Erythroblast (primary cell): ENCODE measurements around the gene DPEP3.
"Not testable (repeated sequence)": the region's sequence is repeated elsewhere in the genome, so short reads cannot be mapped to it uniquely, and the experiment has no call there.

Experiments
- DNase-seq, 2 experiments: peaks; one replicate each; lab custom pipeline; 2025; lab: John Stamatoyannopoulos, UW
- GATA1 ChIP-seq: IDR thresholded peaks from 2 replicates; pipeline ENCODE4 v1.6.1; 2011; ENCODE audit warnings: low read depth, mild to moderate bottlenecking, control low read depth, low read length, moderate library complexity
- POLR2A ChIP-seq: IDR thresholded peaks from 2 replicates; pipeline ENCODE4 v1.6.1; 2011; ENCODE audit warnings: mild to moderate bottlenecking, low read length

Gene DPEP3

DNA sequence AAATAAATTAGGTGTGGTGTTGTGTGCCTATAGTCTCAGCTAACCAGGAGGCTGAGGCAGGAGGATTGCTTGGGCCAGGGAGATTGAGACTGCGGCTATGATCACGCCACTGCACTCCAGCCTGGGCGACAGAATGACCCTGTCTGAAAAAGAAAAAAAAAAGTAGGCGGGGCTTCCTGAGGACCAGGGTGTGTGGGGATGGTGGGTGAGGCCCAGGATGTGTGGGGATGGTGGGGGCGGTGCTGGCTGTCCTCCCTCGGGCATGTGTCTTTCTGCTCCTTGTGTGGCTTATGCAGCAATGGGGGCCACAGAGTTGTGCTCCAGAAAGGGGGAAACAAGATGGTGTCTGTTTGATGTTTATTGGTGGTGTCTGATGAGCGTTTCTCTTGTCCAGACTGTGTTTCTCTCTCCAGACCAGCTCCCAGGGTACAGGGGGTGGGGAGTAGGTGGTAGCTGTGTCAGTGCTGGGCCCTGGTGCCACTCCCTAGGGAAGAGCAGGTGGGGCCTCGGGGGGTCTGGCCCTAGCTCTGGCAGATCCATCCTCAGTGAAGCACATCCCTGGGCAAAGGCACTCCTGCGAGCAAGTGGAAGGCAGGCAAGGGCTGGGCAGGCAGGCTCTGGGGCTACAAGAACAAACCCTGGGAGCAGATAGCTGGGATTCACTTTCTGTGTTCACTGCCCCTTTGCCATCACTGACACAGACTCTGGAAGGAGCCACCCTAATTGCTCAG lies 38.7 kb downstream of the DPEP3 start:
- TF ChIP-seq POLR2A (no peak), GATA1 (no peak)
- no peak for DNase-seq

DNA sequence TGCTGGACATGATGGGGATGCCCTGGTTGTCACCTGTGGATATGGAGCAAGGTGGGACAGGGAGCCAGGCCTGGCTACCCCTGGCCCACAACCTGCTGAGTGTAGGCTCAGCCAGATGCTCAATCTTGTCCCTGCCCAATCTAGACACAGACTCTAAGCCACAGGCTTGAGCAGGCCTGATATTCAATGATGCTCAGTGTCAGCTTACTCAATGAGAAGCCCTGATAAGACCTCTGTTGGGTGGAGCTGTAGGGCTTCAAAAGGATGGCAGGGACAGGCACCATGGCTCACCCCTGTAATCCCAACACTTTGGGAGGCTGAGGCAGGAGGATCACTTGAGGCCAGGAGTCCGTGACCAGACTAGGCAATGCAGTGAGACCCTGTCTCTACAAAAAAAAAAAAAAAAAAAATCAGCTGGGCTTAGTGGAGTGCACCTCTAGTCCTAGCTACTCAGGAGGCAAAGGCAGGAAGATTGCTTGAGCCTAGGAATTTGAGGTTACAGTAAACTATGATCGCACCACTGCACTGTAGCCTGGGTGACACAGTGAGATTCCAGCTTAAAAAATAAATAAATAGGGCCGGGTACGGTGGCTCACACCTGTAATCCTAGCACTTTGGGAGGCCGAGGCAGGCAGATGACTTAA lies 39.7 kb downstream of the DPEP3 start:
- DNase-seq, result peak; percentile 37 to 60
- TF ChIP-seq GATA1 (no peak), POLR2A (no peak)

DNA sequence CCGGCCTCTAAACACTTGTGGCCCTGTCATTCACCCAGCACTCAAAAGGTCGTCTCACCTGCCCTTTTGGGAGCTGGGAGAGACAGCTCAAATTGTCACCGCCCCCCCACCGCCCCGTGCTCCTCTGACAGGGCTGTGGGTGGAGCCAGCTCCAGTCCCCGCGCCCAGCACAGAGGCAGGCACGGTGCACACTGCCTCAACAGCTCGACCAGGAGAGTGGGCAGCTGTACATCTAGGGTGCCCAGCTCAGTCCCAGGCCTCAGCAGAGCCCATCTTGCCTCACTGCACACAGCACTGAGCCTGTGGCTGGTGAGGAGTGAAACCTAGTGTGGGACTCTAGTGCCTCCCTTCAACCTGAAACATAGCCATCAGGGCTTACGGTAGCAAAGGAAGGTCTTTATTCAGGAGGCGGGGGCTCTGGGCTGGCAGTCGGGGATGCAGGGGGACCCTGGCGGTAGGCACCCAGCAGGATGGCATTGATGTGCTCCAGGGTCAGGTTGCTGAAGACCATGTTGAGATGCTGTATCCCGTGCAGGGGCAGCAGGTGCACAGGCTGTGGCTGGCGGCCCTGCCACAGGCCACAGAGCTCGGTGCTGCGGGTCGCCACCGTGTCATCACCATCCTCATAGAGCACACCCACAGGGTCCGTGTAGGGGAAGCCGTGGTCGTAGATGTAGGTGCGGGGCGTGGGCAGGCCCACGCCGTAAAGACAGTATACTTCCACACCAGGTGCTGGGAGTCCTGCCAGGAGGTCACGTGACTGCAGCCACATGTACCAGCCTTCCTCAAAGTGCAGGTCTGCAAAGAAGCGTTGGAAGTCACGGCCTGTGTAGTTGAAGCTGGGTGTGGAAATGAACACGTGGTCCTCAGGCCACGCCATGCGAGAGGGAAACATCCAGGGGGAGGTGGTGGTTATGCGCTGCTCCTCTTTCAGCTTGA lies 40.5 kb downstream of the DPEP3 start:
- no peak for DNase-seq
- no peak for TF ChIP-seq GATA1
- no peak for TF ChIP-seq POLR2A

DNA sequence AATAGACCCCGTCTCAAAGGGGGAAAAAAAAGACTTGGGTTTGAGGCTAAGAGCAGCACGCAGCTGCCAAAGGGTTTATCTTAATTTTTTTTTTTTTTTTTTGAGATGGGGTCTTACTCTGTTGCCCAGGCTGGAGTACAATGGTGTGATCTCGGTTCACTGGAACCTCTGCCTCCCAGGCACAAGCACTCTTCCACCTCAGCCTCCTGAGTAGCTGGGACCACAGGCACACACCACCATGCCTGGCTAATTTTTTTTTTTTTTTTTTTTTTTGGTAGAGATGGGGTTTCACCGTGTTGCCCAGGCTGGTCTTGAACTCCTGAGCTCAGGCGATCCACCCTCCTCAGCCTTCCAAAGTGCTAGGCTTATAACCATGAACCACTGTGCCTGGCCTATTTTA lies 42.6 kb downstream of the DPEP3 start:
- not testable (repeated sequence) for DNase-seq

DNA sequence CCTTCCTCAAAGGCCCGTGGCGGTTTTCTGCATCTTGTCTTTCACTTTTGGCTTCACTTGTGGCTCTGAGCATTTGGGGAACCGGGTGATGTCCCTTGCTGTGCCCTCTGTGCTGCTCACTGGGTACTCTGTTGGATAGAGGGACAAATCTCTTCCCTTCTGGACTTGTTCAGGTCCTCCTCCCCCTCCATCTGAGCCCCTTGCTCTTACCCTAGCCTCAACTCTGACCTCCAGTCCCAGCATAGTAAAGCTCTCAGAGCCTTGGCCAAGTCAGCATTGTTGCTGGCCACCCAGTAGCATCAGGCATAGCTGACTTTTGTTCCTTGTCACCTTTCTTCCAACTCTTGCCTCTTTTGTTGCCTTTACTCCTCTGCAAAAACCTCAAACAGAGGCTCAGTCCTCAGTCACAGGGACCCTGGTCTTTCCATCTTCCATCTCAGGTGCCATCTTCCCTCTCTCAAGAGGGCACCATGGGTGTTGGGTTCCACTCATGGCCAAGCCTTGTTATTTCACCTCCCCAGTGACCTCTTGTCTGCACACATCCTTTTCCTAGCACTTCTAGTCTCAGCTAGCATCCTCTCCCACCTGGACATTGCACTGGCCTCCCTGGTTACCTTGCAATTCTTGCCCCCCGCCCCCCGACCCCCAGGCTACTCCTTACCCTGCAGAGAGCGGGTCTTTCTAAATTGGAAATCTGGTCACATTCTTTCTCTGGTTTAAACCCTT lies 43.3 kb downstream of the DPEP3 start:
- TF ChIP-seq GATA1 (no peak), POLR2A (no peak)
- no peak for DNase-seq

DNA sequence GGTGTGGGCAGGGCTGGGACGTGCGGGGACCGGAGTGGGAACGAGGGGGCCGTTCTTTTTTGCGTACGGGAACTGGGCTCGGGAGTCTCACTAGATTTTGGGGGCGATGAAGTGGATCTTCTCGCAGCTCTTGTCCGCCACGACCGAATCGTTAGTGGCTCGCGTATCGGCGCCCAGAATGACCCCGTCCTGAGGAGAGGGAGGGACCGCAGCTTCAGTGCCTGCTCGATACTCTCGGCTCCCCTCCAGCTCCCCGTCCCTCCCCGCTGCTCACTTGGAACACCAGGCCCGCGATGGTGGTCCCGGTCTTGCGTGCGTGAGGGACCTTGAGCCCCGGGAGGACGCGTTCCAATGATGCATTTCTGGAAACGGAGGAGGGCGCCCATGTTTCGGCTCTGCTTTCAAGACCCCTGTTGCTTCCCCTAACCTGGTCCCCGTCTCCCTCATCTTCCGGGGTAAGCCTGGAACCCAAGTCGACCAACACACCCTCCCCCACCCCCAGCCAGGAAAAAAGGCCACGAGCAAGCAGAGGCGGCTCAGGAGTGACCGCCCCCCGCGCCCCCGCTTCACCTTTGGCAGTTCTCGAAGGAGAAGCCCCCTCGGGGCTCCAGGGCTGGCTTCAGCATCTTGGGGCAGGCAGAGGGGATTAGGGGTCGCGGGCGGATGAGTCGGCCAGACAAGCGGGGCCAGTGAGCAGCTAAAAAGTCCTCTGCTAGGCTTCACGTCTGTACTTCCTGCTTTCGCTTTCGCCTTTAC lies 44.0 kb downstream of the DPEP3 start, which contains the start of gene PSMB10:
TSS of gene PSMB10 (minus strand) at position 727 of the 756 bp plus-strand sequence. CDS start at position 626, 101 bp downstream.
- TF ChIP-seq POLR2A (peak; percentile 51), GATA1 (no peak)
- DNase-seq, result peak; percentile 78 to 85

DNA sequence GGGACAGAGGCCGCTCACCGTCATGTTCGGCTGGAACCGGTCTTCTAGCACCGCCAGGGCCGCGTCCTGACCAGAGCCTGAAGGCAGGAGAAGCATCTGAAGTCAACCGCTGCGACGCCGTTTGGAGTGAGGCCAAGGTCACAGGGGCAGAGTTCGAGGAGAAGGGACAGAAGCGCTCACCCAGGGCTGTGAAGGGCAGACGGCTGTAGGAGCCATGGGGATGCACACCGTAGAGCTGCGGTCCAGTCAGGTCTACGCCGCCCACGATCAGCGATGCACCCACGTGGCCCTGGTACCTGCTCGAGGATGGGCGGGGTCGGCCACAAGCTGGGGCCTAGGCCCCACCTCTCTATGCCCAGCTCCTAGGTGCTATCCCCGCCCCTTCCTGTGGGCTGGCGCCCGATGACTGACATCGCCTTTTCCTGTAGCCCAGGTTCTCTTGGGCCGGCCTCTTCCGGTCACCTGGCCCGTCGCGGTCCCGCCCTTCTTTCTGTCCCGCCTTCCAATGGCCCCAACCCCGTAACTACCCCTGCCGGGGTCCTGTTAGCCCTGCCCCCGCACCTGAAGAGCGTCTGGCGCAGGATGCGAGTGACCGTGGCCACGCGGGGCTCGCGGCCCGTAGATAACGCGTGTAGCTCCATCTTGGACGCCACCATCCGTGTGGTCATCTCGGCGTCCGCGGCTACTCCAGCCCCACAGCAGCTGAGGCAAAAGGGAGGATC lies 44.7 kb downstream of the DPEP3 start:
- DNase-seq, result peak; percentile 92 to 93
- TF ChIP-seq POLR2A, result peak; percentile 85
- no peak for TF ChIP-seq GATA1

DNA sequence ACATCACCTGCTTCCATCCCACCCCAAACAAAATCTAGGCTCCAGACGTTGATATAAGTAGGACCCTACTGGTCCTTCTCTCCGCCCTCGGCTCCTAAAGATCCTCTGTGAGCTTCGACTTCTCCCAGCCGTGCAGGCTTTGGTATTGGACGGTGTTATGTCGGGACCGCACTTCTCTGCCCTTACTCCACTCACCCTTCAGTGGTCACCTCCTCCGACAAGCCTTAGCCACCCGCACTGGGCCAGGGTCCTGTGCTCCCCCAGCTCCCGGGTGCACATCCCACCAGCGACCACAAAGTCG lies 45.2 kb downstream of the DPEP3 start:
- TF ChIP-seq POLR2A (no peak), GATA1 (no peak)
- no peak for DNase-seq

DNA sequence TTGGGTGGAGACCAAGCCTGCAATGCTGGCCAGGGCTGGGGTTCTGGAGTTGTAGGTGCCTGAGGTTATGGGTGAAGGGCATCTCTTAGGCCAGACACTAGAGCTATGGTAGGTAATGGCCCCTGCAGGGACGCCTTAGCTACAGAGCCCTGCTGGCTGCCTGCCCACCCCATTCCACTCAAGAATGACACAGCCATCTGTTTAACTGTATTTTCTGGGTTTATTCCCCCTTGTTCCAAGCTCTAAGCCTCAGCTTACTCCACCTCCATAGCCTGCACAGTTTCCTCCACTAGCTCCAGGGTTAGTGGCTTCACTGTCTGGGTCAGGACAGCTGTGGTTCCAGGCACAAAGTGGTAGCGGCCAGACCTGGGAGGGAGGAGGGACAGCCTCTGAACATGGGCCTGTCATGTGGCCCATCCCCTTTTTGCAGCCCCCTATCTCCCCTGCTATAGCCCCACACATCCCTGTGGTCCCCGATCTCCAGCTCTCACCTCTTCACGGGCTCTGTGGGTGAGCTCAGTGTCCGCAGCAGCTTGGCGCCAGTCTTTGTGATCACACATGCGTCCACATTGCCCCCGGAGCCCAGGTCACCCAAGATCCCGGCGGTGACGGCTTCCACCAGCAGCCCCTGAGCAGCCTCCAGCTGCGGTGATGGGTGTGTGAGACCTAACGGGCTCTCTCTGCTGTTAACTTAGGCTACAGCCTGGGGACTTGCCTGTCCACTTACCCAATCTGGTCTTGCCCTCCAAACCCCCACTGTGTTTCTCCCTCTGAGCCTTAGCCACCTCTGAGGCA lies 45.8 kb downstream of the DPEP3 start:
- DNase-seq, result no peak
- no peak for TF ChIP-seq POLR2A
- no peak for TF ChIP-seq GATA1

DNA sequence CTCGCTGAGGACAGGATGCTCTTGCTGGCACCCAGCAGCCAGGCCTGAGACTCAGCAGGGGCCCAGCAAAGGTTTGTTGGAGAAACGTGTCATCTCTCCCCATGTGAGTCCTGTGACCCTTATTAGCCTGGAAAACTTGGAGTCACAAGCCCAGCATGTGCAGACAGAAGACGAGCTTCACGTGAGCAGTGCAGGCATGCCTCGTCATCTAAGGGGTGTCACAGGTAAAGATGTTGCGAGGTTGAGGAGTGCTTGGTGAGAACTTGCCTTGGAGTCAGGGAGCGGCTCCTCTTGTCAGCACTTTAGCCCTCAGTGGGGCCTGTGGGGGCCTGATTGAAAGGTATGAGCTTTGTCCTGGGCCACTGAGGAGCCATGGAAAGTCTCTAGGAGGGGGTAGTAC lies 46.5 kb downstream of the DPEP3 start:
- DNase-seq, result no peak
- TF ChIP-seq POLR2A (no peak), GATA1 (no peak)

DNA sequence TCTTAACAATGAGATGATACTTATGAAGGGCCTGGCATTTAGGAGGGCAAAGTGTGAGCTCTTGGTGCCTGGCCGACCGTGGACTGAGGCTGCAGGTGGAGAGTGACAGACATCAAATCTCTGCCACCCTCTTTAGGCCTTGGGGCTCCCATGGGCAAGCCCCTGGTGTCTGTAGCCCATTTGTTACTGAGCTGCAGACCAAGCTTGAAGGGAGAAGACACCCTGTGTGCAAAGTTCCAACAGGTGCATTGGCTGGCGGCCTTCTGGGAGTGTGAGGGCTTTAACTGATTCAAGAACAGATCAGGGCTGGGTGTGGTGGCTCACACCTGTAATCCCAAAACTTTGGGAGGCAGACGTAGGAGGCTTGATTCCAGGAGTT lies 47.8 kb downstream of the DPEP3 start:
- no peak for TF ChIP-seq POLR2A
- no peak for DNase-seq
